ENCODE measurements around the gene SPRR5.

SPRR5 gene

DNA sequence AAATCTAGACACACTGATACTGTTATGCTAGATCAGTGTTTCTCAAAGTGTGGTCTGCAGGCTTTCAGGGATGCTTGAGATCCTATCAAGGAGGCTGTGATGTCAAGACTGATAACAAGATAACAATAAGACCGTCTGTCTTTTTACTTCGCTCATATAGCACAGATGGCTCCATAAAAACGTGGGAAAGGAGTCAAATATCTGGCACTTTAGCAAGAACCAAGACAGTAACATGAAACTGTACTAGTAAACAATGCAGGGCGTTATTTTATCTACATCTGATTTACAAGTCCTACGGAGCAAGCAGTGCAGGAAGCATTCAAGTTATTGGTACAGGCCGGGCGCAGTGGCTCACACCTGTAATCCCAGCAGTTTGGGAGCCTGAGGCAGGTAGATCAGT lies 50.9 kb downstream of the SPRR5 start:
- Histone ChIP-seq H3K4me3 (ENCODE audit: insufficient read depth, low read depth, low read length) (no peak overlapping the region), H3K9me3 (ENCODE audit: control insufficient read depth, low read length) (no peaks in the 10 kb centered on the region), H3K4me1 (ENCODE audit: control insufficient read depth, insufficient read depth, low read length) (no peaks in the 10 kb centered on the region), H3K27ac (ENCODE audit: insufficient read depth, low read depth, low read length, poor library complexity, severe bottlenecking) (no peak overlapping the region), H3K36me3 (ENCODE audit: control insufficient read depth, insufficient read depth, low read length) (no peaks in the 10 kb centered on the region), H3K27me3 (ENCODE audit: control insufficient read depth, insufficient read depth, low read length, poor library complexity, severe bottlenecking) (no peaks in the 10 kb centered on the region)
- WGBS, 2 experiments: 69% methylated on average over 7 of the region's 7 CpGs

- WGBS, 2 experiments: 92% methylated on average over 4 of the region's 4 CpGs
- Histone ChIP-seq H3K27me3 (ENCODE audit: control insufficient read depth, insufficient read depth, low read length, poor library complexity, severe bottlenecking) (no peaks in the 10 kb centered on the region), H3K4me1 (ENCODE audit: control insufficient read depth, insufficient read depth, low read length) (no peaks in the 10 kb centered on the region), H3K4me3 (ENCODE audit: insufficient read depth, low read depth, low read length) (no peak overlapping the region), H3K9me3 (ENCODE audit: control insufficient read depth, low read length) (no peaks in the 10 kb centered on the region), H3K27ac (ENCODE audit: insufficient read depth, low read depth, low read length, poor library complexity, severe bottlenecking) (no peak overlapping the region), H3K36me3 (ENCODE audit: control insufficient read depth, insufficient read depth, low read length) (no peaks in the 10 kb centered on the region)
Observed at GRCh38 chr1:152998476-152998875, 51.5 kb downstream of the SPRR5 start.
